Measurements from ENCODE around the gene MEN1. TPM values are rescaled to one million over a fixed set of nuclear protein-coding genes. Genes with fewer than 3 reads are reported as not detected.
A peak's percentile ranks its signal among the peaks of the same experiment; 100 is the strongest.

Gene MEN1
- total and polyA plus RNA-seq, 9 of the 15 experiments (the other 6 are each of a cell fraction or from before 2014, with no cell fraction given) = 3.4 to 57.2 (median 19.3) TPM

GRCh38 chr11:64769283-64769682 lies 41.1 kb downstream of the MEN1 start:
- peaks cover 70% of the 10 kb centered on the region for H3K79me2 ChIP-seq (ENCODE audit: control insufficient read depth, insufficient read depth, low read length)
- H3K36me3 ChIP-seq (ENCODE audit: control insufficient read depth, insufficient read depth, low read length) = peaks cover 98% of the 10 kb centered on the region
- intact Hi-C loops (cut with micrococcal nuclease) = no loop called here
- H3K4me1 ChIP-seq (replicated peaks in 1 of 2; ENCODE audit: control insufficient read depth in 2 of 2, insufficient read depth in 2 of 2, low read length in 2 of 2) = peaks cover 0 to 18% of the 10 kb centered on the region in 2 experiments; a peak in 3 of 5 replicates
- TF ChIP-seq ETV1 (tag; conservative IDR thresholded peaks at IDR 0.05; ENCODE audit: low read depth) (no peak), CXXC5 (CRISPR knock-in tag; IDR thresholded peaks at IDR 0.05) (no peak), NCOR1 (IDR thresholded peaks at IDR 0.05) (no peak), SUPT5H (IDR thresholded peaks at IDR 0.05) (0 out of 2 replicates have a peak, but pooled peaks have one; percentile 26), SMARCB1 (IDR thresholded peaks at IDR 0.05; ENCODE audit: insufficient read length, low read depth) (no peak), MYNN (IDR thresholded peaks at IDR 0.05) (0 out of 2 replicates have a peak, but pooled peaks have one; percentile 31), MYNN (CRISPR knock-in tag; IDR thresholded peaks at IDR 0.05) (no peak), POLR2A (conservative IDR thresholded peaks at IDR 0.05) (peak; percentile 43; the same call in 1 of the 2 replicates)
- H4K20me1 ChIP-seq (replicated peaks; ENCODE audit: control insufficient read depth, insufficient read depth, low read length) = peaks cover 60% of the 10 kb centered on the region
- no peak overlapping the region for H3K27ac ChIP-seq (ENCODE audit: extremely low read depth, low read depth, low read length)
- ChIA-PET POLR2A (interaction anchor here (0.5 to 10.8 kb wide), 3 partner anchors 6 to 15 kb away, joined by 4 to 168 read pairs (median 8); partner anchors contain the start of genes PYGM and SF1), CTCF (ENCODE audit: low intra/inter-chr PET ratio) (no interaction called here)
- DNase-seq (ENCODE audit: extremely low read depth in 1 of 4, low spot score in 3 of 4) (no peak), ATAC-seq (no peak), FAIRE-seq (no peak)
- in situ Hi-C loops (cut with MboI) = no loop called here
- no peak overlapping the region for H2AFZ ChIP-seq (ENCODE audit: low read depth, low read length)
- H3K9ac ChIP-seq (ENCODE audit: insufficient read depth in 1 of 2, low read depth in 2 of 2, low read length in 2 of 2) = no peak overlapping the region
- H3K27me3 ChIP-seq (ENCODE audit: control insufficient read depth in 2 of 2, insufficient read depth in 2 of 2, low read length in 2 of 2) = no peaks in the 10 kb centered on the region
- no peak overlapping the region for H3K4me2 ChIP-seq (ENCODE audit: insufficient read depth, low read length)
- peaks cover 5% of the 10 kb centered on the region for H3K9me1 ChIP-seq (ENCODE audit: control insufficient read depth, insufficient read depth, low read length)
- H3K9me3 ChIP-seq (replicated peaks; ENCODE audit: control insufficient read depth, insufficient read depth, low read depth, low read length) = no peaks in the 10 kb centered on the region
- no peak overlapping the region for H3K4me3 ChIP-seq
- BruUV-seq (replicated peaks) = no TSS peak
- 89% methylated on average over 6 of the region's 6 CpGs for WGBS (ENCODE audit: insufficient coverage, low coverage, missing lambda C conversion rate)

- TF ChIP-seq KDM4B (IDR thresholded peaks at IDR 0.05; ENCODE audit: borderline replicate concordance in 2 of 2, low read depth in 1 of 2) (no peak), SP1 (CRISPR knock-in tag; IDR thresholded peaks at IDR 0.05) (0 out of 2 replicates have a peak, but pooled peaks have one; percentile 34)
- Histone ChIP-seq H4K20me1 (replicated peaks; ENCODE audit: control insufficient read depth, insufficient read depth, low read length) (peaks cover 65% of the 10 kb centered on the region), H3K4me3 (no peak overlapping the region), H3K9ac (ENCODE audit: insufficient read depth in 1 of 2, low read depth in 2 of 2, low read length in 2 of 2) (no peak overlapping the region), H3K4me2 (ENCODE audit: insufficient read depth, low read length) (no peak overlapping the region), H2AFZ (ENCODE audit: low read depth, low read length) (no peak overlapping the region), H3K36me3 (ENCODE audit: control insufficient read depth, insufficient read depth, low read length) (peaks cover 98% of the 10 kb centered on the region), H3K79me2 (ENCODE audit: control insufficient read depth, insufficient read depth, low read length) (peaks cover 61% of the 10 kb centered on the region), H3K27ac (ENCODE audit: extremely low read depth, low read depth, low read length) (no peak overlapping the region), H3K4me1 (replicated peaks in 1 of 2; ENCODE audit: control insufficient read depth in 2 of 2, insufficient read depth in 2 of 2, low read length in 2 of 2) (peaks cover 6 to 27% of the 10 kb centered on the region in 2 experiments), H3K27me3 (ENCODE audit: control insufficient read depth in 2 of 2, insufficient read depth in 2 of 2, low read length in 2 of 2) (no peaks in the 10 kb centered on the region), H3K9me1 (ENCODE audit: control insufficient read depth, insufficient read depth, low read length) (peaks cover 5% of the 10 kb centered on the region), H3K9me3 (replicated peaks; ENCODE audit: control insufficient read depth, insufficient read depth, low read depth, low read length) (no peaks in the 10 kb centered on the region)
- POLR2A ChIA-PET = interaction anchor here (1.2 to 2.4 kb wide), 5 partner anchors 9 to 22 kb away, joined by 3 to 8 read pairs (median 5); partner anchors contain the start of genes PYGM and SF1
- BruUV-seq (replicated peaks) = no TSS peak
- FAIRE-seq (peak; percentile 40), ATAC-seq (no peak), DNase-seq (ENCODE audit: extremely low read depth in 1 of 4, low spot score in 3 of 4) (no peak)
- WGBS (ENCODE audit: insufficient coverage, low coverage, missing lambda C conversion rate) = 96% methylated on average over 6 of the region's 6 CpGs
- in situ Hi-C loops (cut with MboI) (no loop called here), intact Hi-C loops (cut with micrococcal nuclease) (no loop called here)
- CTCF ChIA-PET (ENCODE audit: low intra/inter-chr PET ratio) = no interaction called here
Observed at GRCh38 chr11:64768300-64768694, 42.1 kb downstream of the MEN1 start.
